Erythroblast (primary cell): ENCODE results near the gene TPRKB.
"Not testable (repeated sequence)": the region's sequence is repeated elsewhere in the genome, so short reads cannot be mapped to it uniquely, and the experiment has no call there.

Source experiments
- GATA1 ChIP-seq: IDR thresholded peaks from 2 replicates; pipeline ENCODE4 v1.6.1; 2011; ENCODE audit warnings: low read depth, mild to moderate bottlenecking, control low read depth, low read length, moderate library complexity
- POLR2A ChIP-seq: IDR thresholded peaks from 2 replicates; pipeline ENCODE4 v1.6.1; 2011; ENCODE audit warnings: mild to moderate bottlenecking, low read length

DNA sequence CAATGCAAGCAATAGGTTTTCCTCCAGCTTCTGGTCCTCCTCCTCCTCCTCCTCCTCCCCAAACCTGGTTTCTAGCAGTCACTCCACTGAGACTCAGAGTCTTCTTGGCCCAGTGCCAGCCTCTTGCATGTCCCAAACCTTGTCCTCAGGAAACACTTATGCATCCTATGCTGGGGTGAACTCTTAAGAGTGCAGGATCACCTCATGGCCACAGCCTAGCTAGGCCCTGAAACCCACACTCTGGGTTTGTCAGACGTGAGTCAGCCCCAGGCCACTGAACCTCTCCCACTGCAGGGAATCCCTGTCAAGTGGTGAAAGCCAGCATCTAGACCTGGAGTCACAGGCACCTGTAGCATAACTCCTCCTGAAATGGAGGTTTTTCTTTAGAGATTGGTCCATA is 52.8 kb downstream of the TPRKB start:
- TF ChIP-seq GATA1, POLR2A: not testable (repeated sequence)
